Uterus (tissue), 2 donors: ENCODE results near the gene HSBP1.

ENCODE experiments used
- POLR2A ChIP-seq, 2 donors: fragments of 450-650 bp; IDR thresholded peaks; one replicate each; pipeline ENCODE4 v1.6.1; 2016; ENCODE audit warnings: antibody characterized with exemption in 2 of 2, mild to moderate bottlenecking in 1 of 2, moderate library complexity in 1 of 2
- TF ChIP-seq, protein P1 (sequence below), 4 experiments: fragments of 200-600 bp in 2 of 4; fragments of 450-650 bp in 2 of 4; sonication (generic) in 2 of 4; IDR thresholded peaks; one replicate each; pipeline ENCODE4 v1.5.1; 2016 to 2019; ENCODE audit warnings: antibody characterized with exemption in 4 of 4, mild to moderate bottlenecking in 2 of 4, moderate library complexity in 1 of 4

DNA sequence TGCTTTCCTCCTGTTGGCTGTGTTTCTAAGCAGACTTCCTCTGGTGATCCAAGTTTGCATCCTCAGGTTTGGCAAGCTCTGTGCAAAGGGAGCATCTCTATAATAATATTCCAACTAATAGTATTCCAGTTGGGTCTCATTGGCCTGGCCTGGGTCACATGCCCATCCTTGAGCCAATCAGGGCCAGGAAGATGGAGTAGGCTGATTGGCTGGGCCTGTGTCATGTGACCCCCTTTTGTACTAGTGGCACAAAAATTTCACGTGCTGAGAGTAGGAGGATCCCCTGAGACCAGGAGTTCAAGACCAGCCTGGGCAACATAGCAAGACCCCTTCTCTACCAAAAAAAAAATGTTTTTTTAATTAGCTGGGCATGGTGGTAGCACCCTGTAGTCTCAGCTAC lies 55.9 kb downstream of the HSBP1 start:
- TF ChIP-seq, protein P1, sequence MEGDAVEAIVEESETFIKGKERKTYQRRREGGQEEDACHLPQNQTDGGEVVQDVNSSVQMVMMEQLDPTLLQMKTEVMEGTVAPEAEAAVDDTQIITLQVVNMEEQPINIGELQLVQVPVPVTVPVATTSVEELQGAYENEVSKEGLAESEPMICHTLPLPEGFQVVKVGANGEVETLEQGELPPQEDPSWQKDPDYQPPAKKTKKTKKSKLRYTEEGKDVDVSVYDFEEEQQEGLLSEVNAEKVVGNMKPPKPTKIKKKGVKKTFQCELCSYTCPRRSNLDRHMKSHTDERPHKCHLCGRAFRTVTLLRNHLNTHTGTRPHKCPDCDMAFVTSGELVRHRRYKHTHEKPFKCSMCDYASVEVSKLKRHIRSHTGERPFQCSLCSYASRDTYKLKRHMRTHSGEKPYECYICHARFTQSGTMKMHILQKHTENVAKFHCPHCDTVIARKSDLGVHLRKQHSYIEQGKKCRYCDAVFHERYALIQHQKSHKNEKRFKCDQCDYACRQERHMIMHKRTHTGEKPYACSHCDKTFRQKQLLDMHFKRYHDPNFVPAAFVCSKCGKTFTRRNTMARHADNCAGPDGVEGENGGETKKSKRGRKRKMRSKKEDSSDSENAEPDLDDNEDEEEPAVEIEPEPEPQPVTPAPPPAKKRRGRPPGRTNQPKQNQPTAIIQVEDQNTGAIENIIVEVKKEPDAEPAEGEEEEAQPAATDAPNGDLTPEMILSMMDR (IDR thresholded peaks at IDR 0.05): no peak
- no peak for TF ChIP-seq POLR2A (IDR thresholded peaks at IDR 0.05)
